ENCODE data around the gene CALM1. TPM values are rescaled to one million over a fixed set of nuclear protein-coding genes. Genes with fewer than 3 reads are reported as not detected.
A peak's percentile ranks its signal among the peaks of the same experiment; 100 is the strongest.

CALM1 gene
- total and polyA plus RNA-seq, 4 donors = 146 to 517 (median 166) TPM

GRCh38 chr14:90453401-90453951 is 56.6 kb downstream of the CALM1 start:
- DNase-seq (ENCODE audit: low spot score) = no peak
- Histone ChIP-seq H3K9me3 (ENCODE audit: control insufficient read depth in 4 of 4, low read length in 3 of 4) (no peaks in the 10 kb centered on the region), H3K36me3 (ENCODE audit: control insufficient read depth in 4 of 4, insufficient read depth in 3 of 4, low read depth in 1 of 4, low read length in 3 of 4) (no peaks in the 10 kb centered on the region), H3K4me3 (ENCODE audit: low read depth in 1 of 3, low read length in 3 of 3) (no peak overlapping the region), H3K4me1 (ENCODE audit: control insufficient read depth in 4 of 4, insufficient read depth in 4 of 4, low read length in 3 of 4) (no peaks in the 10 kb centered on the region), H3K27ac (ENCODE audit: low read depth in 1 of 2, low read length in 2 of 2) (peak overlapping the region; percentile 58), H3K27me3 (ENCODE audit: control insufficient read depth in 4 of 4, insufficient read depth in 4 of 4, low read length in 3 of 4) (no peaks in the 10 kb centered on the region), H3K9ac (ENCODE audit: low read depth in 1 of 2, low read length in 2 of 2) (no peak overlapping the region)
- WGBS = 75% methylated on average over 18 of the region's 18 CpGs
- peak in 1 of 2 donors; percentile 44 for TF ChIP-seq RAD21 (IDR thresholded peaks at IDR 0.05)
- TF ChIP-seq HNF4G (IDR thresholded peaks at IDR 0.05) = no peak
- peak; percentile 52 for TF ChIP-seq NR2F2 (IDR thresholded peaks at IDR 0.05)
- TF ChIP-seq ZBTB33 (IDR thresholded peaks at IDR 0.05) = no peak
- TF ChIP-seq MAX (IDR thresholded peaks at IDR 0.05) = peak; percentile 26

- Histone ChIP-seq H3K36me3 (ENCODE audit: control insufficient read depth in 4 of 4, insufficient read depth in 3 of 4, low read depth in 1 of 4, low read length in 3 of 4) (no peaks in the 10 kb centered on the region), H3K4me1 (ENCODE audit: control insufficient read depth in 4 of 4, insufficient read depth in 4 of 4, low read length in 3 of 4) (no peaks in the 10 kb centered on the region), H3K9me3 (ENCODE audit: control insufficient read depth in 4 of 4, low read length in 3 of 4) (no peaks in the 10 kb centered on the region), H3K4me3 (ENCODE audit: low read depth in 1 of 3, low read length in 3 of 3) (no peak overlapping the region), H3K27ac (ENCODE audit: low read depth in 1 of 2, low read length in 2 of 2) (peak overlapping the region; percentile 58), H3K27me3 (ENCODE audit: control insufficient read depth in 4 of 4, insufficient read depth in 4 of 4, low read length in 3 of 4) (no peaks in the 10 kb centered on the region), H3K9ac (ENCODE audit: low read depth in 1 of 2, low read length in 2 of 2) (no peak overlapping the region)
- WGBS = 44% methylated on average over 30 of the region's 30 CpGs
- TF ChIP-seq EGR1 (IDR thresholded peaks at IDR 0.05; ENCODE audit: low read depth in 2 of 2) (no peak), HNF4G (IDR thresholded peaks at IDR 0.05) (no peak), SP1 (IDR thresholded peaks at IDR 0.05) (peak; percentile 40)
- peak; percentile 58 for DNase-seq (ENCODE audit: low spot score)
These were observed 57.5 kb downstream of the CALM1 start for GRCh38 chr14:90454041-90455000.

GRCh38 chr14:90455100-90455571 is 58.3 kb downstream of the CALM1 start:
- Histone ChIP-seq H3K27ac (ENCODE audit: low read depth in 1 of 2, low read length in 2 of 2) (no peak overlapping the region), H3K36me3 (ENCODE audit: control insufficient read depth in 4 of 4, insufficient read depth in 3 of 4, low read depth in 1 of 4, low read length in 3 of 4) (no peaks in the 10 kb centered on the region), H3K4me1 (ENCODE audit: control insufficient read depth in 4 of 4, insufficient read depth in 4 of 4, low read length in 3 of 4) (no peaks in the 10 kb centered on the region), H3K9me3 (ENCODE audit: control insufficient read depth in 4 of 4, low read length in 3 of 4) (no peaks in the 10 kb centered on the region), H3K4me3 (ENCODE audit: low read depth in 1 of 3, low read length in 3 of 3) (no peak overlapping the region), H3K27me3 (ENCODE audit: control insufficient read depth in 4 of 4, insufficient read depth in 4 of 4, low read length in 3 of 4) (no peaks in the 10 kb centered on the region), H3K9ac (ENCODE audit: low read depth in 1 of 2, low read length in 2 of 2) (no peak overlapping the region)
- 82% methylated on average over 21 of the region's 21 CpGs for WGBS
- DNase-seq (ENCODE audit: low spot score) = no peak
- TF ChIP-seq EGR1 (IDR thresholded peaks at IDR 0.05; ENCODE audit: low read depth in 2 of 2) (no peak), ATF3 (IDR thresholded peaks at IDR 0.05) (no peak), HNF4A (conservative IDR thresholded peaks at IDR 0.05) (no peak), JUND (IDR thresholded peaks at IDR 0.05) (no peak), FOXA2 (IDR thresholded peaks at IDR 0.05) (no peak), GABPA (IDR thresholded peaks at IDR 0.05 in 1 of 2, conservative IDR thresholded peaks at IDR 0.05 in 1 of 2) (no peak), MAX (IDR thresholded peaks at IDR 0.05) (no peak), ZBTB33 (IDR thresholded peaks at IDR 0.05) (no peak), HNF4G (IDR thresholded peaks at IDR 0.05) (no peak), CTCF (IDR thresholded peaks at IDR 0.05; ENCODE audit: low read depth, low read length, missing input control) (no peak), YY1 (IDR thresholded peaks at IDR 0.05) (no peak), FOXA1 (IDR thresholded peaks at IDR 0.05) (no peak)
